ENCODE data around the gene DNAJB9. TPM values are rescaled to one million over a fixed set of nuclear protein-coding genes. Genes with fewer than 3 reads are reported as not detected.

DNAJB9 gene
- total RNA-seq, 1 donor from 2014 or later: 26.6 TPM

DNA sequence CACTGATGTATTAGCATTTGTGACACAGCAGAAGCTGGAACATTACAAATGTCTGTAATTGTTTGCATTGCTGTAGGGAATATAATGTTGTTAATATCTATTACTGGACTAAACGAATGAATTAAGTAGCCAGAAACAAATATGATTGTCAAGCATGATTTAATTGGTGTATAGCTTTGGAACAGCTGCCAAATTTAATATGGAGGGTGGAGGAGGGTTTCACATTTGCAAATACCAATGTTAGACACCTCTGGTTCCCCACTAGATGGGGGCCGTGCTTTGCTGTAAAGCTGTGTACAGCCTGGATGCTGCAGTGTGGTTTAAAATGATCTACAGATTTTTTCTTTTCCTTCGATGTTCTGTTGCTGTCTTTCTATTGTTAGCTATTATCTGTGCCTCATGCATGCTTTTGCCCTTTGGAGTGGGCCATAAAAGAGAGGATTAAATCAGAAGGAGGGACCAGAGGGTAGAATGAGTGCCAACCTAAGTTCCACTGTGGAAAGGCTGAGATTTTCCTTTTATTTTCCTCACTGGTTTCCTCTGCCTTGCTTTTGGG lies 23.1 kb downstream of the DNAJB9 start:
- Histone ChIP-seq H3K36me3 (no peaks in the 10 kb centered on the region), H3F3A (ENCODE audit: low read depth) (peaks cover 18% of the 10 kb centered on the region), H2AFZ (replicated peaks) (peak overlapping the region; percentile 75), H3K27ac (no peak overlapping the region), H3K79me2 (ENCODE audit: low read depth) (no peaks in the 10 kb centered on the region), H3K9me3 (ENCODE audit: low read depth) (no peaks in the 10 kb centered on the region), H3K9ac (no peak overlapping the region), H3K4me2 (peak overlapping the region; percentile 17), H4K20me1 (ENCODE audit: low read depth) (no peaks in the 10 kb centered on the region), H3K4me1 (peaks cover 18% of the 10 kb centered on the region), H3K27me3 (no peaks in the 10 kb centered on the region), H3K4me3 (no peak overlapping the region)
- Mint-ChIP-seq H3K27ac (peak overlapping the region; percentile 58), H3K27me3 (ENCODE audit: insufficient read depth, low read depth) (peaks cover 6% of the 10 kb centered on the region), H3K4me1 (peaks cover 44% of the 10 kb centered on the region), H3K9me3 (peaks cover 2% of the 10 kb centered on the region), H3K4me3 (no peak overlapping the region), H3K36me3 (no peaks in the 10 kb centered on the region)
- TF ChIP-seq, protein P1, sequence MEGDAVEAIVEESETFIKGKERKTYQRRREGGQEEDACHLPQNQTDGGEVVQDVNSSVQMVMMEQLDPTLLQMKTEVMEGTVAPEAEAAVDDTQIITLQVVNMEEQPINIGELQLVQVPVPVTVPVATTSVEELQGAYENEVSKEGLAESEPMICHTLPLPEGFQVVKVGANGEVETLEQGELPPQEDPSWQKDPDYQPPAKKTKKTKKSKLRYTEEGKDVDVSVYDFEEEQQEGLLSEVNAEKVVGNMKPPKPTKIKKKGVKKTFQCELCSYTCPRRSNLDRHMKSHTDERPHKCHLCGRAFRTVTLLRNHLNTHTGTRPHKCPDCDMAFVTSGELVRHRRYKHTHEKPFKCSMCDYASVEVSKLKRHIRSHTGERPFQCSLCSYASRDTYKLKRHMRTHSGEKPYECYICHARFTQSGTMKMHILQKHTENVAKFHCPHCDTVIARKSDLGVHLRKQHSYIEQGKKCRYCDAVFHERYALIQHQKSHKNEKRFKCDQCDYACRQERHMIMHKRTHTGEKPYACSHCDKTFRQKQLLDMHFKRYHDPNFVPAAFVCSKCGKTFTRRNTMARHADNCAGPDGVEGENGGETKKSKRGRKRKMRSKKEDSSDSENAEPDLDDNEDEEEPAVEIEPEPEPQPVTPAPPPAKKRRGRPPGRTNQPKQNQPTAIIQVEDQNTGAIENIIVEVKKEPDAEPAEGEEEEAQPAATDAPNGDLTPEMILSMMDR (IDR thresholded peaks at IDR 0.05): peak; percentile 46
- TF ChIP-seq EZH2 (IDR thresholded peaks at IDR 0.05): no peak
- peak; percentile 49 for DNase-seq (ENCODE audit: low spot score)

DNA sequence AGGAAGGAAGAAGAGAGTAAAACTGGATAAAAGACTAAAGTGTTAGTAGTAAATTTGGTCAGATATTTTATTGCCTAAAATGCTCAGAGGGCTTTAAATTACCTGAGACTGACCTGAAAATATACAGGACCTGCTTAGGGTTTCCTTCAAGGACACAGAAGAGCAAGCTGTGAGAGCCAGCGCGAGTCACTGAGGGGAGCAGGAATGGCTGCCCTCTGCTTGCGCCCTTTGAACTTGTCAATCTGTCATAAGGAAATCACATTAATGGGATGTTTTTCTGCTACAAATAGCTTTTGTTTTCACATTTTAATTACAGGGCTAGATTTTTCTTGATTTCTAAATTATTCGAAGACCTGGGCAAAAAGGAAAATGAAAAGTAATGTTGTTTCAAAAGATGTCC lies 26.9 kb downstream of the DNAJB9 start:
- Mint-ChIP-seq H3K27me3 (ENCODE audit: insufficient read depth, low read depth) (peaks cover 4% of the 10 kb centered on the region), H3K4me1 (peaks cover 62% of the 10 kb centered on the region), H3K4me3 (no peak overlapping the region), H3K27ac (peak overlapping the region; percentile 58), H3K36me3 (no peaks in the 10 kb centered on the region), H3K9me3 (peaks cover 2% of the 10 kb centered on the region)
- no peaks in the 10 kb centered on the region for H4K20me1 ChIP-seq (ENCODE audit: low read depth)
- H3K79me2 ChIP-seq (ENCODE audit: low read depth): no peaks in the 10 kb centered on the region
- H3K4me1 ChIP-seq: peaks cover 18% of the 10 kb centered on the region
- H3K9ac ChIP-seq: no peak overlapping the region
- H3K27me3 ChIP-seq: no peaks in the 10 kb centered on the region
- DNase-seq (ENCODE audit: low spot score): no peak
- H2AFZ ChIP-seq (replicated peaks): no peak overlapping the region
- H3K4me3 ChIP-seq: no peak overlapping the region
- peaks cover 18% of the 10 kb centered on the region for H3F3A ChIP-seq (ENCODE audit: low read depth)
- no peaks in the 10 kb centered on the region for H3K9me3 ChIP-seq (ENCODE audit: low read depth)
- no peak for TF ChIP-seq EZH2phosphoT487 (IDR thresholded peaks at IDR 0.05)
- TF ChIP-seq, protein P1 (IDR thresholded peaks at IDR 0.05): no peak
- no peak for TF ChIP-seq EZH2 (IDR thresholded peaks at IDR 0.05)
- H3K27ac ChIP-seq: no peak overlapping the region
- no peak overlapping the region for H3K4me2 ChIP-seq
- no peaks in the 10 kb centered on the region for H3K36me3 ChIP-seq

DNA sequence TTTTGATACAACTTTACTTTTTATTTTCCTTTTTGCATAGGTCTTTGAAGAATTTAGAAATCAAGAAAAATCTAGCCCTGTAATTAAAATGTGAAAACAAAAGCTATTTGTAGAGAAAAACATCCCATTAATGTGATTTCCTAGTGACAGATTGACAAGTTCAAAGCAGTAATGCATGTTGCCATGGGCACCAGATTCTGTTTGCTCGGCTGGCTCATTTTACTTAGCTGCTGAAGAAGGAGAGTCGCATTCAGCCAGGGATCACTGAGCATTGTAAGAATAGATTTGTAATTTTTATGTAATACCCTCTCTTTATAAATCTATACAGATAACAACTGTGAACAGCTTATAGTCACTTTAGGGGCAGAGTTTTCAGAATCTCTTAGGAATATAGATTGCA lies 28.5 kb downstream of the DNAJB9 start:
- H4K20me1 ChIP-seq (ENCODE audit: low read depth): no peaks in the 10 kb centered on the region
- no peaks in the 10 kb centered on the region for H3K79me2 ChIP-seq (ENCODE audit: low read depth)
- TF ChIP-seq, protein P1 (IDR thresholded peaks at IDR 0.05): no peak
- TF ChIP-seq EZH2phosphoT487 (IDR thresholded peaks at IDR 0.05): no peak
- TF ChIP-seq EZH2 (IDR thresholded peaks at IDR 0.05): no peak
- no peak overlapping the region for H3K4me3 ChIP-seq
- Mint-ChIP-seq H3K27ac (peak overlapping the region; percentile 92), H3K4me3 (peak overlapping the region; percentile 46), H3K4me1 (peaks cover 57% of the 10 kb centered on the region), H3K9me3 (peaks cover 2% of the 10 kb centered on the region), H3K36me3 (no peaks in the 10 kb centered on the region), H3K27me3 (ENCODE audit: insufficient read depth, low read depth) (peaks cover 4% of the 10 kb centered on the region)
- H3K9me3 ChIP-seq (ENCODE audit: low read depth): no peaks in the 10 kb centered on the region
- no peaks in the 10 kb centered on the region for H3K27me3 ChIP-seq
- H3F3A ChIP-seq (ENCODE audit: low read depth): peaks cover 13% of the 10 kb centered on the region
- H3K4me1 ChIP-seq: peaks cover 6% of the 10 kb centered on the region
- H3K27ac ChIP-seq: no peak overlapping the region
- H2AFZ ChIP-seq (replicated peaks): no peak overlapping the region
- no peak for DNase-seq (ENCODE audit: low spot score)
- no peaks in the 10 kb centered on the region for H3K36me3 ChIP-seq
- H3K4me2 ChIP-seq: no peak overlapping the region
- no peak overlapping the region for H3K9ac ChIP-seq
